Astrocyte (in vitro differentiated cells and primary cell): ENCODE measurements around the gene ADAMTSL2.

Source experiments
- CTCF ChIP-seq: IDR thresholded peaks from 2 replicates; pipeline ENCODE4 v1.5.1; 2011; ENCODE audit warnings: low read depth, mild to moderate bottlenecking, inconsistent platforms, low read length, moderate library complexity; ENCODE audit not compliant: insufficient read depth
- EZH2 ChIP-seq: IDR thresholded peaks from 2 replicates; pipeline ENCODE4 v1.6.1; 2012; ENCODE audit warnings: mild to moderate bottlenecking, low read length, inconsistent platforms; ENCODE audit not compliant: insufficient read depth

DNA sequence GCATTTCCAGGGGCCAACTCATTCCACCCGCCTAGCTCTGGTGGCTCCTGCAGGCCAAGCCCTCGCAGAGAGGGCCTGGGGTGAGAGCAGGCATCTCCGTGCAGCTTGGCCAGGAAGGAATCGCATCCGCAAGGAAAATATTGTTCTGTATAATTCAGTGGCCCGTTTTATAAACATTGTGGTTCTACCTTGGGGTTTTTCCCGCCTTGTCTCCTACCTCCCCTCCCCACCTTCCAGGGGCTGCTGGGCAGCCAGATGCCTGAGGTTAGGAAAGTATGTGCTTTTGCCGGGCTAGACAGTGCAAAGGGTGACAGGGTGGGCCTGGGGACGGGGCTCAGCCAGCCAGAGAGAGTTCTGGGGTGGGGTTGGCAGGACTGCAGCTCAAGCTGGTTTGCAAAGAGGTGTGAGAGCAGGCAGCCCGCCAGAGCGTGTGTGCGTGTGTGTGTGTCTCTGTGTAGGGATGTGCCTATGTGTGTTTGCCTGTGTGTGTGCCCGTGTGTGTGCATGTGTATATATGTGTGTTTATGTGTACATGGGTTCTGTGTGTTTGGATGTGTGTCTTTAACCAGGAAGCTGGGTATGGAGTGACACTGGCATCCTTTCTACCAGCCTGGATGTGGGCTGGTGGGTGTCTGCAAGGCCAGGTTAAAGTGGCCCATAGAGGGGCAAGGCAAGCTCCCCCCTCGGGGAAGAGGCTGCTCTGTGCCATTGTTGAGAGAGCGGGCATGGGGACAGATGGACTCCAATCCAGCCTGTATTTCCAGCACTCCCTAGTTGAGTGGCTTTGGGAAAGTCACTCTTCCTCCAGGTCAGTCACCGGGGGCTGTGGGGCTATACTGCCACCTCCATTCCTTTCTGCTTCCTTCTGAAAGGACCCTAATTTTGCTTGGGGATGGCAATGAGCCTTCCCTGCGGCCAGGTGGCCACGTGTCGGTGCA, 45.0 kb upstream of the ADAMTSL2 start:
- TF ChIP-seq CTCF (no peak), EZH2 (no peak)
